HG03469 (cell line): ENCODE data around the gene GPR153.
A peak's percentile ranks its signal among the peaks of the same experiment; 100 is the strongest.

ENCODE experiments used
- ATAC-seq: cut with Tn5 transposase; IDR thresholded peaks from one replicate; pipeline ENCODE4 v1.9.1; 2021; ENCODE audit warnings: mild to moderate bottlenecking, moderate library complexity, moderate number of reproducible peaks; ENCODE audit not compliant: unreplicated experiment

Gene GPR153

DNA sequence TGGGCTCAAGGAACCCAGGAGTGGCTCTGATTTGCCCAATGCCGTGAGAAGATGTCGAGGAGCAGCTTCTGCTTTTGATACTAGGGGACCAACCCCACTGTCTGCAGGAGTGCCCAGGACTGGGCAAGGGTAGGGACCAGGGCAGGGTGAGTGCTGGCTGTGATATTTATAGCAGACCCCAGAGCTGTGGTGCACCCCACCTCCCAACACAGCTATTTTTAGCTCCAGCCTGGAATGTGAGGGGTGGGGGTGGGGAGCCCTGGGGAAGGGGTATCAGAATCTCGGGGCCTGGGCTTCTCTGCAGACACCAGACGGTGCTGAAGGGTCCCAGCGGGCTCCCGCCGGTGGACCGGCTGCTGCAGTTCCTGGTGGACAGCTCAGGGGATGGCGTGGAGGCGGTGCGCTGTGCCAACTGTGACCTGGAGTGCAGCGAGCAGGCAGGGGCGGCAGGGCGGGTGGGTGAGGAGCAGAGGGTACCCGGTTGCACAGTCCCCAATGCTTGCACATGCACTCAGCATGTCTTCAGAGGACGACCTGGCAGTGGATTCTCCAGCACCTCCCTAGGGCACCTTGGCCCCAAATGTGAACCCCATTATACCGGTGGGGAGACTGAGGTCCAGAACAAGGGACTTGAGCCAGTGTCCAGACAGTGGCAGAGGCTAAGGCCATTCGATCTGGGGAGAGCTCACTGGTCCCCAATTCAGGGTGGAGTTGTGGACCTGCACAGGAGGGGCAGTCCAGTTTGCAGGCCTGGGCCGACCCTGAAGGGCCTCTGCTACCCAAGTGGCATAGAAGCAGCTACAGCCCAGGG is 53.6 kb downstream of the GPR153 start:
- no peak for ATAC-seq

DNA sequence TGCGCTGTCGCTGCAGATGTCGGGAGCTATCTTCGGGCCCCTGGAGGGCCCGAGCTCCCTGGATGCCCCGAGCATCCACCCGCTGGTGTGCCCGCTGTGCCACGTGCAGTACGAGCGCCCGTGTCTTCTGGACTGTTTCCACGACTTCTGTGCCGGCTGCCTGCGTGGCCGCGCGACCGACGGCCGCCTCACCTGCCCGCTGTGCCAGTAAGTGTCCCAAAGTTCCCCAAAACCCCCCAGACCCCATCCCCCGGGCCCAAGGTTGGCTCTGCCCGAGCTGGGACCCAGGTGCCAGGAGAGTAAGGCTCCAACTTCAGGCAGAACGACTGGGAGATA is 54.4 kb downstream of the GPR153 start:
- ATAC-seq, result no peak

DNA sequence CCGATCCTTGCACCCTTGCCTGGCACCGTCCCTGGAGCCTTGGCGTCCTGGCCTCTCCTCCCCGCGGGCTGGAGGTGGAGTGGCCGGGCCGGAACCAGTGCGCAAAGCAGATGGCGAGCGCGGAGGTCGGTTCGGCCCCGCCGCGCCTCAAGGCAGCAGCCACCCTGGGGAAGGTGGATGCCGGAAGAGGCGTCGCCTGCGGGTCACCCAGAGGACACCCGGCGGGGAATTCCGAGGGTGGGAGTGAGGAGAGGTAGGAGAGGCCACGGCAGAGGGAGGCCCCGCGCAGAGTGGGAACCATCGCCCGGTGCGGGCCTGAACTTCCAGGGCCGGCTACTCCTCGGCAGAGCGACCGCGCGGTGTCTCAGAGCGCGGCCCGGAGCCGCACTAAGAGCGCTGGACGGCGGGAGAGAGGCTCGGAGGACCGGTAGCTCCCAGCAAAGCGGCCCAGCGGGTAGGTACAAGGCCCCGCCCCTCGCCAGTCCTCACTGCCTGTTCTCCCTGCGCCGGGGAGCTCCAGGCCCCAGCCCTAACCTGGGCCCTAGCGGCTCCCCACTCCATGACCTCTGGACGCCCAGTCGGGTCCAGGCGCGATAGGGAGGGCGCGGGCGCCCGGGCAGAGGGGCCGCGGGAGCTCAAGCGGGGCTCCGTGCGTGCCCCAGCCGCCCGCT is 54.9 kb downstream of the GPR153 start, which contains the start of gene RNF207:
Gene RNF207 (plus strand): TSS at position 271 of the 671 bp plus-strand sequence. CDS start 417 bp downstream, outside the sequence.
- ATAC-seq, result no peak

DNA sequence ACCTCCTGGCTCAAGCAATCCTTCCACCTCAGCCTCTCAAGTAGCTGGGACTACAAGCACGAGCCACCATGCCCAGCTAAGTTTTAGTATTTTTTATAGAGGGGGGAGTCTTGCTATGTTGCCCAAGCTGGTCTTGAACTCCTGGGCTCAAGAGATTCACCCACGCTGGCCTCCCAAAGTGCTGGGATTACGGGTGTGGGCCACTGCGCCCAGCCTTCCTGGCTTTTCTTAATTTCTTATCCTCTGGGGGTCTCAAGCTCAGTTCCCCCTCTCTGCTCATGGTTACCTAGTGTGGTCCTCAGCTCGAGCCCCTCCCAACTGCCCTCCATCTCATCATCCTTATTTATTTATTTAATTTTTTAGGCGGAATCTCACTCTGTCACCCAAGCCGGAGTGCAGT is 58.6 kb downstream of the GPR153 start:
- no peak for ATAC-seq

DNA sequence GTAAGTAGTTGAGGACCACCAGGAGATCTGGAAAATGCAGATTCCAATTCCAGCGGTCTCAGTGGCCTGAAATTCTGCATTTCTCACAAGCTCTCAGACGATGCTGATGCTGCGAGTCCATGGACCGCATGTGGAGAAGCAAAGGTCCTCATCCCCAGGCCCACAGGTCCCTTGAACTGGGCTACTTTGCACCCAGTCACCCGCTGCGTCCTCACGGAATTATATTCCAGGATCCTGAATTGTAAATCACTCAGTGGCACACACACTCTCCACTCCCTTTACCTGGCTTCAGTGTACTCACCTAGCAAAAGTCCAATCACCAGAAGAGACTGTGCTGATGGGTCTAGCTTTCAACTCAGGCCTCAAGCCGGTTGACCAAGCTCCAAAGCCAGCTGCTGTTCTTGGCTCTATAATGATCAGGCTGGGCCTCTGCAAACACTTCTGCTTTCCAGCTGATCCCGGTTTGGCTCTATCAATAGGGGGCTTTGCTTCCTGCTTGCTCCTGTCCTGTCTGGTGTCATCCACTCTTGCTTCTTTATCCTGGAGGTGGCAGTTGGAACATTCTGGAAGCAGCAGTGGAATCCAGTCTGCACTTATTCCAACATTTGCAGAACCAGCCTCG is 60.6 kb downstream of the GPR153 start:
- ATAC-seq, result no peak

DNA sequence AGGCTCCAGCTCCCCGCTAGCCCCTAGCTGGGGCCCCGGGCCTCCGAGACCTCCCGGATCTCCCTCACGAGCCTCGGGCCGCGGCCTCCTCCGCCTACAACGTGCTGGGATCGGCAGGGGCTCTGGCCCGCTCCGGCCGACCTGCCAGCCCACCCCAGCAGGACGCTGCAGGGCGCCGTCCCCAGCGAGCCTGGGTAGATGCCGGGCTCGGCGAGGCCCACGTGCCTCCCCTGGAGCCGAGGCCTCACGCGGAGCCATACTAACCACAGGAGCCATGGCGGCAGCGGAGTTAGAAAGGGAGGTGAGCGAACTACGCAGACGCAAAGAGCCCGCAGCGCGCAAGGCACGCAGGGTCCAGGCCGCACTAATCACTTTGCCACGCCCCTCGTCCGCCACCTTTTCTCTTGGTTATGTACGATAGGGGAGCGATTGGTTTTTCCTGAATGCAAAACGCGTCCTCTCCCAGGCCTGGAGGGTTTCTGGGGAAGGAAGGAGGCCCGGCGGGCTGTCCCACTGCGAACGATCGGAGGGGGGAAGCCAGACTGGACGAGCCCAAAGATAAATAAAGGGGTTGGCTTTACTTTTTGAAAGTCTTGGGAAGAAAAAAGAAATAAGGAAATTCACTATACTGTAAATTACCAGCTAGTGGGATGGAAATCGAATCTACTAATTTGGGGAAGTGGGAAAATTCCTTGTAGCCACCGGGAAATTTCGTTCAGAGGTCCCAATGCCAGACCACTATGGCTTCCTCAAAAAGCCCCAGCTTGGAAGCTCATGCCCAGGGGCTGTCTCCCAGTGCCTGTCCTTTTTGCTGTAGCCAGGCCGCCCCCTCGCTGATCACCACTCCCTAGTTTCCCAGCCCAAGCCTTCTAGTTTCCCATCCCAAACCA is 61.4 kb downstream of the GPR153 start, which contains the start of gene RPL22:
Gene RPL22 (minus strand): TSS at position 298 of the 890 bp plus-strand sequence. CDS start 22 bp downstream, at position 276.
- ATAC-seq, result peak; percentile 93

DNA sequence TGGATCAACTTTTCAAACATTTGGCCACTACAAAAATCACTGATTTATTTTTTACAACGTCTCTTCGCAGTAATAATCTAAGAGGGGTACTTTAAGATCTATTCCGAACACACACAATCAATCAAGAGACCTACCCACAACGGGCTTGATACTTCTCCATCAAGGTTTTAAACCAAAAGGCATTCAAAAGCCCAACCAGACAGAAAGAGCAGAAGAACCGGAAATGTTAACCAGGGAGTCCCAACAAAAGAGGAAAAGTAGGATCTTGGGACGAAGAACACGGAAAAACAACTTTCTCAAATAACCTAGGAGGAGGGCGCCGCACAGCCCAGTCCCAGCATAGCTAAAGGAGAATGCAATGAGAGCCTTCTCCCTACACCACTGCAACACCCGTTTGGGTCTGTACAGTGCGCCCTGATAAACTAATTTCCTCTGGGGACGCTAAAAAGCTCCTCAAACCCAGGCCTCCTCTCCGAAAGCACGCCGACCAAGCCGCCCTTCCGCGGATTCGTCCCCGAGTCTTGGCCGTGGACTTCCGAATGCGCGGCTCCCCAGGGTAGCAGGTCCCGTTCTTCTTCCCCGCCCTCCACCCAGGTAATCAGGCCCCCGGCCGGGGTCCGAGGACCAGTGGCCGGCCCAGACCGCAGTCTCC is 62.1 kb downstream of the GPR153 start:
- ATAC-seq, result no peak

DNA sequence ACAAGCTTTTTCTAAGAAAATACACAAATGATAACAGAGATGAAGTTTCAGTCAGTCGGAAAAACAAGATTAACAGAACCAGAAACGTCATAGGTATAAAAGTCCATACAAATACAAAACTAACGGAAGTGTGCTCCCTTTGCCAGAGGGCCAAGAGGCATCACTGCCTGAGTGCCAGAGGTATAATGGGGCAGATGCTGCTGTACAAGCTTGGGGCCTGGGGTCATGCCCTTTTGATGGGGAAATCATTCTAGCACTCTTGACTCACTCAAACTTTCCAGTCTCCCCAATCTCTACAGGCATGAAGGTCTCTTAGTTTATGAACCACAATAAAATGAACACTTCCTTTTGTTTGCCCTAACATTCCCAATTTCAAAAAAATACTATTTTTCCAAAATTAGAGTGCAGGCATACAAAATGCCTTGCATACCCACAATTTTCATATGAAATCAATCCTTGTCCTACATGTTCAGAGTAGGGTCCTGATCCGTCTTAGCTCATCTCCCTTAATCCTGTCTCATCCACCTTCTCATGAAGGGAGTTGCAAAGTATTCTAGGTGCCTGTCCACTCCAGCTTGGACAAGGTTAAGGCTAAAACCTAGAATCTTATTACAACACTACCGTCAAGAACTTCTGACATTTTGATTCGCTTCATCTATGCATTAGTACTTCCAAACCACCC is 63.0 kb downstream of the GPR153 start:
- no peak for ATAC-seq
